ENCODE measurements around the gene MTMR3.
"Not testable (repeated sequence)": the region's sequence is repeated elsewhere in the genome, so short reads cannot be mapped to it uniquely, and the experiment has no call there.

The MTMR3 gene

DNA sequence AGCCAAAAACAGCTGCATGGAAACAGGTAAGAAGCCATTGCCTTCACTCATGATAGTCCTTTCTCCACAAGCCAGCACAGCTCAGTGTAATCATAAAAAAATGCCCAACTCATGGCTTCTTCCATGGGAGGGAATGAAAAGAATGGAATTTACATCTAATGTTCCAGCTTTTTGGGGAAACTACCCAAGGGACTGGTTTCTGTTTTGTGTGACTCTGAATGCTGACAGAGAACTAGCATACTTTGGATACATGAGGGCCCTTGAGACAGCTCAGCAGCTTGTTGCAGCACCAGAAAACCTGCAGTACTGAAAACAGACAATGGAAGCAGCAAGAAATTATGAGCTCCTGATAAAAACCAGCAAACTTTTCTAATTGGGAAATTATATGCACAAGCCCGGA, 173.0 kb downstream of the MTMR3 start:
- DNase-seq (ENCODE audit: low read depth) = no peak
- no peak overlapping the region for H3K4me3 ChIP-seq (ENCODE audit: low read length)
- TF ChIP-seq, protein P1, sequence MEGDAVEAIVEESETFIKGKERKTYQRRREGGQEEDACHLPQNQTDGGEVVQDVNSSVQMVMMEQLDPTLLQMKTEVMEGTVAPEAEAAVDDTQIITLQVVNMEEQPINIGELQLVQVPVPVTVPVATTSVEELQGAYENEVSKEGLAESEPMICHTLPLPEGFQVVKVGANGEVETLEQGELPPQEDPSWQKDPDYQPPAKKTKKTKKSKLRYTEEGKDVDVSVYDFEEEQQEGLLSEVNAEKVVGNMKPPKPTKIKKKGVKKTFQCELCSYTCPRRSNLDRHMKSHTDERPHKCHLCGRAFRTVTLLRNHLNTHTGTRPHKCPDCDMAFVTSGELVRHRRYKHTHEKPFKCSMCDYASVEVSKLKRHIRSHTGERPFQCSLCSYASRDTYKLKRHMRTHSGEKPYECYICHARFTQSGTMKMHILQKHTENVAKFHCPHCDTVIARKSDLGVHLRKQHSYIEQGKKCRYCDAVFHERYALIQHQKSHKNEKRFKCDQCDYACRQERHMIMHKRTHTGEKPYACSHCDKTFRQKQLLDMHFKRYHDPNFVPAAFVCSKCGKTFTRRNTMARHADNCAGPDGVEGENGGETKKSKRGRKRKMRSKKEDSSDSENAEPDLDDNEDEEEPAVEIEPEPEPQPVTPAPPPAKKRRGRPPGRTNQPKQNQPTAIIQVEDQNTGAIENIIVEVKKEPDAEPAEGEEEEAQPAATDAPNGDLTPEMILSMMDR (conservative IDR thresholded peaks at IDR 0.05; ENCODE audit: low read depth, low read length) = no peak

DNA sequence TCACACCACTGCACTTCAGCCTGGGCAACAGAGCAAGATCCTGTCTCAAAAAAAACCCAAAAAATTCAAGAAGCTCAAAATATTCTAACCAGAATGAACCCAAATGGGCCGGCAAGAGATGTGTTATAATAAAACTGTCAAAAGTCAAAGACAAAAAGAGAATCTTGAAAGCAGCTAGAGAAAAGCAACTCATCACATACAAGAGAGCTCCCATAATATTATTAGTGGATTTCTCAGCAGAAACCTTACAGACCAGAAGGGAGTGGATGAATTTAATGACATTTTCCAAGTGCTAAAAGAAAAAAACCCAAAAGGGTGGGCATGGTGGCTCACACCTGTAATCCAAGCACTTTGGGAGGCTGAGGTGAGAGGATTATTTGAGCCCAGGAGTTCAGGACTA, 174.4 kb downstream of the MTMR3 start:
- TF ChIP-seq, protein P1 (conservative IDR thresholded peaks at IDR 0.05; ENCODE audit: low read depth, low read length) = no peak
- H3K4me3 ChIP-seq (ENCODE audit: low read length) = no peak overlapping the region
- no peak for DNase-seq (ENCODE audit: low read depth)

DNA sequence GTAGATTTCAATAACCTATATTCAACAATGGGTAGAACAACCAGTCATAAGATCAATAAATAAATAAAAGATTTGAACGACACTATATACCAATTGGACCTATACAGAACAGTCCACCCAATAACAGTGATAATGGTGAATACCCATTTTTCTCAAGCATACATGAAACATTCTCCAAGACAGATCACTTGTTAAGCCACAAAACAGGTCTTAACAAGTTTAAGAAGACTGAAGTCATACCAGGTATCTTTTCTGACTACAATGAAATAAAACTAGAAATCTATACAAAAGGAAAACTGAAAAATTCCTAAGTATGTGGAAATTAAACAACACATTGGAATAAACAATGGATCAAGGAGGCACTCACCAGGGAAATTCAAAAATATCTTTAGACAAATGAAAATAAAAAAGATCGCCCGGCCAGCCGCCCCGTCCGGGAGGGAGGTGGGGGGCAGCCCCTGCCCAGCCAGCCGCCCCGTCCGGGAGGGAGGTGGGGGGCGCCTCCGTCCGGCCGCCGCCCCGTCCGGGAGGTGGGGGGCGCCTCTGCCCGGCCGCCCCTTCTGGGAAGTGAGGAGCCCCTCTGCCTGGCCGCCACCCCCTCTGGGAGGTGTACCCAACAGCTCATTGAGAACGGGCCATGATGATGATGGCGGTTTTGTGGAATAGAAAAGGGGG, 176.5 kb downstream of the MTMR3 start:
- DNase-seq (ENCODE audit: low read depth); H3K4me3 ChIP-seq (ENCODE audit: low read length): not testable (repeated sequence)

DNA sequence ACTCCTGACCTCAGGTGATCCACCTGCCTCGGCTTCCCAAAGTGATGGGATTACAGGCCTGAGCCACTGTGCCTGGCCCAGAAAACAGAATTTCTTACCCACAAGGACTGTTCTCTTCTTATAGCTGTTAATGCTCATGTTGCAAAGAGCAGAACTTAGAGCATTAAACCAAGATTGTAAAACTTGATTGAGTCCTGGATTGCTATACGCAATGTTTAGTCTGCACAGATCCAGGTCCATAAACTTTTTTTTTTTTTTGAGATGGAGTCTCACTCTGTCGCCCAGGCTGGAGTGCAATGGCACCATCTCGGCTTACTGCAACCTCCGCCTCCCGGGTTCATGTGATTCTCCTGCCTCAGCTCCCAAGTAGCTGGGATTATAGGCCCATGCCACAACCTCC, 178.1 kb downstream of the MTMR3 start:
- H3K4me3 ChIP-seq (ENCODE audit: low read length); DNase-seq (ENCODE audit: low read depth): not testable (repeated sequence)

DNA sequence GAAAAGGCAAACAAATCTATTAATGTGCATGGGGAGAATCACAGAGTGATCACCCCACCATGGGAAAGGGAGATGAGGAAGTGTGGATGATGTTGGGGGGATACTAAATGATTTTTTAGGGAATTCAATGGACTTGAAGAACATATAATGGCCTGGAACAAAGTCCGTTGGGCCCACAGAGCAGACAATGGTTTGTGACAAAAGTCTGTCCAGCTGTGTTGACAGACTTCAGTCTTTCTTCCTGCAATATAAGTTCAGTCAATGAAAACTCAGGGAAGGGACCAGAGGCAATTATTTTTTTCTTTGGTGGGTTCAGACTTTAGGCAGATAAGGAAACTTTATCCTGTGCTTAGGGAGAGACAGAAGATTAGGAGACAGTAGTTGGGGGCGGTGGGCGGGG, 179.3 kb downstream of the MTMR3 start:
- DNase-seq (ENCODE audit: low read depth) = no peak
- no peak overlapping the region for H3K4me3 ChIP-seq (ENCODE audit: low read length)
- TF ChIP-seq, protein P1 (conservative IDR thresholded peaks at IDR 0.05; ENCODE audit: low read depth, low read length) = no peak

DNA sequence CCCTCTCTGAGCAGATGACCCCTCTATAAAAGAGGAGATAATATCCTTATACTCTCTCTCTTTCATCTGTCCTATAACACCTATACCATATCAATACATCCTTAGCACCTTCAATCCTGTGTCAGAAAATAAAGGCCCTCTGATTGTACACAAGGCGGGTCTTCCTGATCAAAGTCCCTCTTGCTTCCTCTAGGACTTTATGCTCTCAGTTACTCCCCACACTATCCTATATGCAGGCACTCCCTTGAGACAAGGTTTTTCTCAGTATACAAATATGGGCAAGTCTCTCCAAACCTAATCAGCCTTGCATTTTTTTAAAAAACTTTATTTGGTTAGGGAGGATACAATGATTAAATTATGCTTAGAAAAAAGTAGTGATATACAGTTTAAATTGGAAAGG, 180.0 kb downstream of the MTMR3 start:
- no peak for DNase-seq (ENCODE audit: low read depth)
- no peak overlapping the region for H3K4me3 ChIP-seq (ENCODE audit: low read length)
- TF ChIP-seq, protein P1 (conservative IDR thresholded peaks at IDR 0.05; ENCODE audit: low read depth, low read length) = no peak

DNA sequence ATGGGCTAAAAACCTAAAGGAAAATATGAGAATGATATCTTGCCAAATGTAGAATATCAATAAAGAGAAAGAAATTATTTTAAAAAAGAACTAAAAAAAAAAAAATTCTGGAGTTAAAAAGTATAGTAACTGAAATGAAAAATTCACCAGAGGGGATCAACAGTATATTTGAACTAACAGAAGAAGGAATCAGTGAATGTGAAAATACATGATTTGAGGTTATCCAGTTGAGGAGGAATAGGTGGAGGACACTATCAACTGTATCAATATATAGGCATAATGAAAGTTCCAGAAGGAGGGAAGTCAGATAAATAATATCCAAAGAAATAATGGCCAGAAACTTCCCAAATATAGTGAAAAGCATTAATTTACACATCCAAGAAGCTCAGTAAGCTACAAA, 181.2 kb downstream of the MTMR3 start:
- TF ChIP-seq, protein P1 (conservative IDR thresholded peaks at IDR 0.05; ENCODE audit: low read depth, low read length) = no peak
- no peak for DNase-seq (ENCODE audit: low read depth)

DNA sequence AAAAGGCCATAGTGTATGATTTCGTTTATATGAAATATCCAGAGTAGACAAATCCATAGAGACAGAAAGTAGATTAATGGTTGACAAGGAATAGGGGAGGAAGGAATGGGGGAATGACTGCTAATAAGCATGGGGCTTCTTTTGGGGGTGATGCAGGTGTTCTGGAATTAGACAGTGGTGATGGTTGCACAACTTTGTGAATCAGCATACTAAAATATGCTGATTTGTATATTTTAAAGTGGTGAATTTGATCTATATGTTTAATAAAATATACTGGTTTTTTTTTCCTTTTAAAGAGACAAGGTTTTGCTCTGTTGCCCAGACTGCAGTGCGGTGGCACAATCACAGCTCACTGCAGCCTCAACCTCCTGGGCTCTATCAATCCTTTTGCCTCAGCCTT, 190.8 kb downstream of the MTMR3 start:
- H3K4me3 ChIP-seq (ENCODE audit: low read length) = no peak overlapping the region
- TF ChIP-seq, protein P1 (conservative IDR thresholded peaks at IDR 0.05; ENCODE audit: low read depth, low read length) = no peak
- no peak for DNase-seq (ENCODE audit: low read depth)

More for the DNA sequence above, 181.2 kb downstream of the MTMR3 start:
- H3K4me3 ChIP-seq (ENCODE audit: low read length) = no peak overlapping the region

Measured in retinal pigment epithelial cell (primary cell).